ENCODE measurements around the gene JUP. TPM values are rescaled to one million over a fixed set of nuclear protein-coding genes. Genes with fewer than 3 reads are reported as not detected.

JUP gene
- total RNA-seq, 2 experiments from 2014 or later, result 40.5 to 62.0 TPM

DNA sequence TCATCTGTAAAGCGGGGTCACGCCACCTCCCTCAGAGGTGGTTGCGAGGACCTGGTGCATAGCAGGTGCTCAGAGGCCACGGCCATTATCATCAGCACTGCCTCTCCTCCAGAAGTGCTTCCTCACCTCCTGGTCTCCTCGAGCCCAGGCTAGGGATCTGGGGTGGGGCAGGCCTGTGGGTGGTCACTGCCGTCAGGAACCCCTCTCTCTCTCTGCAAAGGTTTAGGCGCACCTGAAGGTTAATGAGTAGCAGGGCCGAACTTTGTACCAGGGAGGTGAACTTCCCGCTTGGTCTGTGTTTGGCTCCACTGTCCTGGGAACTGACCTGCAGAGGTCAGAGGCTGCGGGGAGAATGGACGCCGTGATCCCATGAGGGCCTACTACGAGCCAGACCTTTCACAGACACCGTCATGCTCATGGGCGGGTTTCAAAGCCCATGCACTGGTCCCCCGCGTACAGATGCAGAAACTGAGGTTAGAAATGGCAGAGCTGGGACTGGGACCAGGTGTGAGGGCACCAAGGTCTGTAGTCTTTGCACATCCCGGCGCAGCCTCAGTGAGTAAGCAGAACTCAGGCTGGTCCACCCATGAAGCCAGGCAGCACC is 13.8 kb downstream of the JUP start:
- no peaks in the 10 kb centered on the region for H3K79me2 ChIP-seq (ENCODE audit: insufficient read depth, low read depth, low read length)
- TF ChIP-seq EZH2phosphoT487 (IDR thresholded peaks at IDR 0.05; ENCODE audit: borderline replicate concordance, low read depth, low read length), result no peak
- TF ChIP-seq, protein P1, sequence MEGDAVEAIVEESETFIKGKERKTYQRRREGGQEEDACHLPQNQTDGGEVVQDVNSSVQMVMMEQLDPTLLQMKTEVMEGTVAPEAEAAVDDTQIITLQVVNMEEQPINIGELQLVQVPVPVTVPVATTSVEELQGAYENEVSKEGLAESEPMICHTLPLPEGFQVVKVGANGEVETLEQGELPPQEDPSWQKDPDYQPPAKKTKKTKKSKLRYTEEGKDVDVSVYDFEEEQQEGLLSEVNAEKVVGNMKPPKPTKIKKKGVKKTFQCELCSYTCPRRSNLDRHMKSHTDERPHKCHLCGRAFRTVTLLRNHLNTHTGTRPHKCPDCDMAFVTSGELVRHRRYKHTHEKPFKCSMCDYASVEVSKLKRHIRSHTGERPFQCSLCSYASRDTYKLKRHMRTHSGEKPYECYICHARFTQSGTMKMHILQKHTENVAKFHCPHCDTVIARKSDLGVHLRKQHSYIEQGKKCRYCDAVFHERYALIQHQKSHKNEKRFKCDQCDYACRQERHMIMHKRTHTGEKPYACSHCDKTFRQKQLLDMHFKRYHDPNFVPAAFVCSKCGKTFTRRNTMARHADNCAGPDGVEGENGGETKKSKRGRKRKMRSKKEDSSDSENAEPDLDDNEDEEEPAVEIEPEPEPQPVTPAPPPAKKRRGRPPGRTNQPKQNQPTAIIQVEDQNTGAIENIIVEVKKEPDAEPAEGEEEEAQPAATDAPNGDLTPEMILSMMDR (conservative IDR thresholded peaks at IDR 0.05; ENCODE audit: low read length), result no peak
- no peak overlapping the region for H3K27ac ChIP-seq (ENCODE audit: low read depth, low read length, poor library complexity, severe bottlenecking)
- BruUV-seq (replicated peaks), result no TSS peak
- POLR2A ChIA-PET, result no interaction called here
- H3K4me3 ChIP-seq (ENCODE audit: low read depth, low read length, poor library complexity, severe bottlenecking), result no peak overlapping the region
- CTCF ChIA-PET (ENCODE audit: unreplicated experiment), result no interaction called here
- H4K20me1 ChIP-seq (ENCODE audit: insufficient read depth, low read length), result no peaks in the 10 kb centered on the region
- no peak for DNase-seq (ENCODE audit: low spot score)
- intact Hi-C loops (cut with micrococcal nuclease; ENCODE audit: unreplicated experiment), result no loop called here
- H2AFZ ChIP-seq (ENCODE audit: low read length), result no peak overlapping the region
- no peaks in the 10 kb centered on the region for H3K9me2 ChIP-seq (ENCODE audit: insufficient read depth, low read length)
- H3K4me1 ChIP-seq (ENCODE audit: insufficient read depth, low read length, poor library complexity, severe bottlenecking), result peaks cover 29% of the 10 kb centered on the region
- H3K36me3 ChIP-seq (ENCODE audit: insufficient read depth, low read length), result peaks cover 9% of the 10 kb centered on the region
- H3K9me3 ChIP-seq (ENCODE audit: low read length), result no peaks in the 10 kb centered on the region
- H3K4me2 ChIP-seq (ENCODE audit: low read length), result no peak overlapping the region

DNA sequence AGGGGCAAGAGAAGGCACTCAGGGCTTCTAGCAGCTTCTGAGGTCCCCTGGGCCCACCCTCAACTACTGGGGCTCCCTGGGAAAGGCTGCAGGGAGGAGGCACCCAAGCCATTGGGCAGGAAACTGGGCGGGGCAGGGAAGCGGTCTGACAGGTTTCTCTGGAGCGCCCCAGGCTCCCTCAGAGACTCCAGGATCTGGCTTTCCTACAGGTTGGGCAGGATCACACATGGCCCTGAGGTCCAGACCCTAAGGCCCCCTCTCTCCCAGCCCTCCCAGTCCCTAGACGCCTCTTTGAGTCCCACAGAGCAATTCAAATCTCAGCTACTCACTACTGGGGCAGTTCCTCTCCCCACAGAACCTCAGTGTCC is 14.3 kb downstream of the JUP start:
- peak overlapping the region; percentile 77; the same call in 1 of the 2 replicates for H2AFZ ChIP-seq (ENCODE audit: low read length)

More for the DNA sequence above, 14.3 kb downstream of the JUP start:
- peaks cover 29% of the 10 kb centered on the region for H3K4me1 ChIP-seq (ENCODE audit: insufficient read depth, low read length, poor library complexity, severe bottlenecking)
- H3K4me2 ChIP-seq (ENCODE audit: low read length), result peak overlapping the region; percentile 76
- POLR2A ChIA-PET, result interaction anchor here (1.5 kb wide), 1 partner anchor 14 kb away, joined by 3 read pairs; no protein-coding TSS in a partner anchor
- no peak overlapping the region for H3K27ac ChIP-seq (ENCODE audit: low read depth, low read length, poor library complexity, severe bottlenecking)
- H3K79me2 ChIP-seq (ENCODE audit: insufficient read depth, low read depth, low read length), result no peaks in the 10 kb centered on the region
- CTCF ChIA-PET (ENCODE audit: unreplicated experiment), result no interaction called here
- H3K9me3 ChIP-seq (ENCODE audit: low read length), result no peaks in the 10 kb centered on the region
- no peak for DNase-seq (ENCODE audit: low spot score)
- H3K36me3 ChIP-seq (ENCODE audit: insufficient read depth, low read length), result peaks cover 14% of the 10 kb centered on the region
- H3K9me2 ChIP-seq (ENCODE audit: insufficient read depth, low read length), result no peaks in the 10 kb centered on the region
- no peaks in the 10 kb centered on the region for H4K20me1 ChIP-seq (ENCODE audit: insufficient read depth, low read length)
- peak overlapping the region; percentile 74 for H3K4me3 ChIP-seq (ENCODE audit: low read depth, low read length, poor library complexity, severe bottlenecking)
- no peak for TF ChIP-seq EZH2phosphoT487 (IDR thresholded peaks at IDR 0.05; ENCODE audit: borderline replicate concordance, low read depth, low read length)
- TF ChIP-seq, protein P1 (conservative IDR thresholded peaks at IDR 0.05; ENCODE audit: low read length), result no peak
- no TSS peak for BruUV-seq (replicated peaks)
- intact Hi-C loops (cut with micrococcal nuclease; ENCODE audit: unreplicated experiment), result no loop called here

Measured in OCI-LY7 (cell line).